RWPE2 (cell line): ENCODE data around the gene TLK2.
"Not testable (repeated sequence)": the region's sequence is repeated elsewhere in the genome, so short reads cannot be mapped to it uniquely, and the experiment has no call there.

Experiments used
- ATAC-seq: fragments of 200-7000 bp; cut with Tn5 transposase; 3 replicates; pipeline ENCODE4 v1.9.1; 2021; ENCODE audit warnings: low read depth
- DNase-seq: peaks from one replicate; pipeline ENCODE4 v3.0.0-alpha.2; 2020; ENCODE audit warnings: low spot score
- H3K27ac ChIP-seq: fragments of 450-650 bp; 2 replicates; pipeline ENCODE4 v1.5.1; 2017; ENCODE audit warnings: mild to moderate bottlenecking; ENCODE audit not compliant: poor library complexity, severe bottlenecking
- H3K27me3 ChIP-seq: fragments of 250-450 bp; sonication (Bioruptor Pico); 2 replicates; pipeline ENCODE4 v1.5.1; 2021; ENCODE audit warnings: mild to moderate bottlenecking, moderate library complexity; ENCODE audit not compliant: insufficient read depth, poor library complexity, severe bottlenecking
- H3K36me3 ChIP-seq: fragments of 250-450 bp; sonication (Bioruptor Pico); 2 replicates; pipeline ENCODE4 v1.5.1; 2020; ENCODE audit warnings: low read depth, mild to moderate bottlenecking, moderate library complexity
- H3K4me1 ChIP-seq: fragments of 250-450 bp; sonication (Bioruptor Pico); 2 replicates; pipeline ENCODE4 v1.5.1; 2021; ENCODE audit warnings: mild to moderate bottlenecking, moderate library complexity; ENCODE audit not compliant: insufficient read depth, poor library complexity, severe bottlenecking
- H3K4me3 ChIP-seq: fragments of 250-450 bp; sonication (Bioruptor Pico); 2 replicates; pipeline ENCODE4 v1.5.1; 2021; ENCODE audit warnings: mild to moderate bottlenecking, moderate library complexity; ENCODE audit not compliant: severe bottlenecking
- H3K9me3 ChIP-seq: fragments of 250-450 bp; sonication (Bioruptor Pico); 2 replicates; pipeline ENCODE4 v1.5.1; 2021; ENCODE audit warnings: mild to moderate bottlenecking, moderate library complexity; ENCODE audit not compliant: severe bottlenecking
- TF ChIP-seq, protein P1 (sequence below): fragments of 450-650 bp; IDR thresholded peaks from one replicate; pipeline ENCODE4 v1.5.1; 2017; ENCODE audit warnings: mild to moderate bottlenecking, moderate library complexity; ENCODE audit not compliant: poor library complexity, severe bottlenecking

The TLK2 gene

DNA sequence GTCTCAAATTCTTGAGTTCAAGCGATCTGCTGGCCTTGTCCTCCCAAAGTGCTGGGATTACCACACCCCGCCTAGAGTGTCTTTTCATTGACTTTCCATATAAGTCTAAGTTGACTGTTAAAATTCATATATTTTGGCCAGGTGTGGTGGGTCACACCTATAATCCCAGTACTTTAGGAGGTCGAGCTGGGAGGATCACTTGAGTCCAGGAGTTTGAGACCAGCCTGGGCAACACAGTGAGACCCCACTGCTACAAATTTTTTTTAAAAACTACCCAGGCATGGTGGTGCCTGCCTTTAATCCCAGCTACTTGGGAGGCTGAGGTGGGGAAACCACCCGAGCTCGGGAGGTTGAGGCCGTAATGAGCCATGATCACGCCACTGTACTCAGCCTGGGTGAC is 127.0 kb downstream of the TLK2 start:
- ATAC-seq (no peak), DNase-seq (no peak)
- Histone ChIP-seq H3K4me3 (no peak overlapping the region), H3K27me3 (no peaks in the 10 kb centered on the region), H3K36me3 (peaks cover 80% of the 10 kb centered on the region), H3K9me3 (no peaks in the 10 kb centered on the region), H3K27ac (no peak overlapping the region), H3K4me1 (no peaks in the 10 kb centered on the region)
- TF ChIP-seq, protein P1, sequence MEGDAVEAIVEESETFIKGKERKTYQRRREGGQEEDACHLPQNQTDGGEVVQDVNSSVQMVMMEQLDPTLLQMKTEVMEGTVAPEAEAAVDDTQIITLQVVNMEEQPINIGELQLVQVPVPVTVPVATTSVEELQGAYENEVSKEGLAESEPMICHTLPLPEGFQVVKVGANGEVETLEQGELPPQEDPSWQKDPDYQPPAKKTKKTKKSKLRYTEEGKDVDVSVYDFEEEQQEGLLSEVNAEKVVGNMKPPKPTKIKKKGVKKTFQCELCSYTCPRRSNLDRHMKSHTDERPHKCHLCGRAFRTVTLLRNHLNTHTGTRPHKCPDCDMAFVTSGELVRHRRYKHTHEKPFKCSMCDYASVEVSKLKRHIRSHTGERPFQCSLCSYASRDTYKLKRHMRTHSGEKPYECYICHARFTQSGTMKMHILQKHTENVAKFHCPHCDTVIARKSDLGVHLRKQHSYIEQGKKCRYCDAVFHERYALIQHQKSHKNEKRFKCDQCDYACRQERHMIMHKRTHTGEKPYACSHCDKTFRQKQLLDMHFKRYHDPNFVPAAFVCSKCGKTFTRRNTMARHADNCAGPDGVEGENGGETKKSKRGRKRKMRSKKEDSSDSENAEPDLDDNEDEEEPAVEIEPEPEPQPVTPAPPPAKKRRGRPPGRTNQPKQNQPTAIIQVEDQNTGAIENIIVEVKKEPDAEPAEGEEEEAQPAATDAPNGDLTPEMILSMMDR: no peak

- TF ChIP-seq, protein P1: no peak
- Histone ChIP-seq H3K36me3 (peaks cover 71% of the 10 kb centered on the region), H3K27ac (no peak overlapping the region), H3K9me3 (no peaks in the 10 kb centered on the region), H3K4me1 (no peaks in the 10 kb centered on the region), H3K4me3 (no peak overlapping the region), H3K27me3 (no peaks in the 10 kb centered on the region)
- DNase-seq (no peak), ATAC-seq (no peak)
Measured at GRCh38 chr17:62611292-62611691, 132.7 kb downstream of the TLK2 start.

GRCh38 chr17:62611728-62612127 is 133.1 kb downstream of the TLK2 start:
- ATAC-seq: no peak
- TF ChIP-seq, protein P1: no peak
- Histone ChIP-seq H3K4me3 (no peak overlapping the region), H3K4me1 (no peaks in the 10 kb centered on the region), H3K9me3 (no peaks in the 10 kb centered on the region), H3K27ac (no peak overlapping the region), H3K27me3 (no peaks in the 10 kb centered on the region), H3K36me3 (peaks cover 67% of the 10 kb centered on the region)
- no peak for DNase-seq

DNA sequence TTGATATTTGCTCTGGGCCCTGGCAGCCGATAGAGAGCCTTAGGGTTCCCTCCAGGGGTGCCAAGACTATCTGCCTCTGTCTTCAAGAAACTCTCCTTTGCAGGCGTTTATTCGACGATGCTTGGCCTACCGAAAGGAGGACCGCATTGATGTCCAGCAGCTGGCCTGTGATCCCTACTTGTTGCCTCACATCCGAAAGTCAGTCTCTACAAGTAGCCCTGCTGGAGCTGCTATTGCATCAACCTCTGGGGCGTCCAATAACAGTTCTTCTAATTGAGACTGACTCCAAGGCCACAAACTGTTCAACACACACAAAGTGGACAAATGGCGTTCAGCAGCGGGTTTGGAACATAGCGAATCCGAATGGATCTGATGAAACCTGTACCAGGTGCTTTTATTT is 133.7 kb downstream of the TLK2 start:
- not testable (repeated sequence) for H3K4me3 ChIP-seq, H3K9me3 ChIP-seq, H3K27me3 ChIP-seq, ATAC-seq, H3K27ac ChIP-seq, DNase-seq, H3K4me1 ChIP-seq
- H3K36me3 ChIP-seq: peaks cover 61% of the 10 kb centered on the region

GRCh38 chr17:62613095-62613494 is 134.5 kb downstream of the TLK2 start:
- DNase-seq, H3K27ac ChIP-seq, H3K4me1 ChIP-seq, H3K9me3 ChIP-seq, H3K4me3 ChIP-seq, ATAC-seq, H3K27me3 ChIP-seq: not testable (repeated sequence)
- H3K36me3 ChIP-seq: peaks cover 53% of the 10 kb centered on the region

DNA sequence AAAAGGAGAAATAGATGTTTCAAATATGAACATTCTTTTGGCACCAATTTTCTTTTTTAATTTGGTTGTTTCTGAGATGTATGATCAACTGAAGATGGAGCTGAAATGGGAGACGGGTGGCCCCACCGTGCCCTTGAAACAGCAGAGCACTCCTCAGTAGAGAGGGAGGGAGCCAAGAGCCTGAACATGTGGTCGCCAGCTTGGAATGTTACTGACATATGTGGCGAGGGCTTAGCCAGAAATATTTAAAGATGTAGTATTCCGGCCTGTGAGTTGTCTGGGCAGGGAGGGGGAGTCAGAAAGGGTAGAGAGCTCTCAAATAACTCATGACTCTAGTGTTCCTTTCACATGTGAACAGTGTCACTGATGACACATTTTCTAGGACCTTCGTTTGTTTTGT is 135.5 kb downstream of the TLK2 start:
- H3K4me3 ChIP-seq: no peak overlapping the region
- no peaks in the 10 kb centered on the region for H3K27me3 ChIP-seq
- H3K9me3 ChIP-seq: no peaks in the 10 kb centered on the region
- DNase-seq (no peak), ATAC-seq (no peak)
- no peak overlapping the region for H3K27ac ChIP-seq
- no peaks in the 10 kb centered on the region for H3K4me1 ChIP-seq
- H3K36me3 ChIP-seq: peaks cover 43% of the 10 kb centered on the region
- TF ChIP-seq, protein P1: no peak
